ENCODE results near the gene CCDC171.

- TF ChIP-seq CTCF (IDR thresholded peaks at IDR 0.05): no peak
- TF ChIP-seq POLR2A (IDR thresholded peaks at IDR 0.05): no peak
Measured at GRCh38 chr9:15843931-15844330, 291.1 kb downstream of the CCDC171 start.
